Dedifferentiated amniotic fluid mesenchymal stem cell (primary cell): Measurements from ENCODE around the gene PYGB.
"Not testable (repeated sequence)": the region's sequence is repeated elsewhere in the genome, so short reads cannot be mapped to it uniquely, and the experiment has no call there.

Source experiments
- DNase-seq: peaks from one replicate; pipeline ENCODE4 v3.0.0-alpha.2; 2016; ENCODE audit errors: extremely low spot score

The PYGB gene

GRCh38 chr20:25314497-25315417 lies 66.9 kb downstream of the PYGB start:
- no peak for DNase-seq

GRCh38 chr20:25315418-25316210 lies 67.7 kb downstream of the PYGB start:
- no peak for DNase-seq

GRCh38 chr20:25316506-25317190 lies 68.8 kb downstream of the PYGB start:
- no peak for DNase-seq

- no peak for DNase-seq
Observed at GRCh38 chr20:25317351-25318075, 69.6 kb downstream of the PYGB start.

GRCh38 chr20:25318471-25319240 lies 70.8 kb downstream of the PYGB start:
- DNase-seq: no peak

- no peak for DNase-seq
Observed at GRCh38 chr20:25319241-25320034, 71.6 kb downstream of the PYGB start.

GRCh38 chr20:25320035-25320800 lies 72.3 kb downstream of the PYGB start:
- DNase-seq: no peak

GRCh38 chr20:25321262-25321831 lies 73.5 kb downstream of the PYGB start:
- no peak for DNase-seq

- DNase-seq: no peak
Observed at GRCh38 chr20:25321991-25322390, 74.1 kb downstream of the PYGB start.

- DNase-seq: no peak
Observed at GRCh38 chr20:25323496-25324246, 75.8 kb downstream of the PYGB start.

- no peak for DNase-seq
Observed at GRCh38 chr20:25324412-25324811, 76.5 kb downstream of the PYGB start.

GRCh38 chr20:25325073-25325472 lies 77.2 kb downstream of the PYGB start:
- DNase-seq: no peak

GRCh38 chr20:25325997-25326396 lies 78.1 kb downstream of the PYGB start:
- DNase-seq: no peak

GRCh38 chr20:25327521-25328235 lies 79.8 kb downstream of the PYGB start:
- DNase-seq: no peak

- no peak for DNase-seq
Observed at GRCh38 chr20:25328954-25329498, 81.1 kb downstream of the PYGB start.

GRCh38 chr20:25334972-25335371 lies 87.1 kb downstream of the PYGB start:
- not testable (repeated sequence) for DNase-seq
